Stimulated activated CD4-positive, alpha-beta T cell treated with anti-CD3 and anti-CD28 coated beads, TNF-alpha, amount 100 ng/mL, for 1 hour (primary cell): ENCODE data around the gene CD248.
"Not testable (repeated sequence)": the region's sequence is repeated elsewhere in the genome, so short reads cannot be mapped to it uniquely, and the experiment has no call there.

Experiments
- DNase-seq, 3 donors: peaks; one replicate each; pipeline ENCODE4 v3.0.0-alpha.2; 2020; ENCODE audit warnings: low read depth in 3 of 3, low spot score in 1 of 3

The CD248 gene, protein sequence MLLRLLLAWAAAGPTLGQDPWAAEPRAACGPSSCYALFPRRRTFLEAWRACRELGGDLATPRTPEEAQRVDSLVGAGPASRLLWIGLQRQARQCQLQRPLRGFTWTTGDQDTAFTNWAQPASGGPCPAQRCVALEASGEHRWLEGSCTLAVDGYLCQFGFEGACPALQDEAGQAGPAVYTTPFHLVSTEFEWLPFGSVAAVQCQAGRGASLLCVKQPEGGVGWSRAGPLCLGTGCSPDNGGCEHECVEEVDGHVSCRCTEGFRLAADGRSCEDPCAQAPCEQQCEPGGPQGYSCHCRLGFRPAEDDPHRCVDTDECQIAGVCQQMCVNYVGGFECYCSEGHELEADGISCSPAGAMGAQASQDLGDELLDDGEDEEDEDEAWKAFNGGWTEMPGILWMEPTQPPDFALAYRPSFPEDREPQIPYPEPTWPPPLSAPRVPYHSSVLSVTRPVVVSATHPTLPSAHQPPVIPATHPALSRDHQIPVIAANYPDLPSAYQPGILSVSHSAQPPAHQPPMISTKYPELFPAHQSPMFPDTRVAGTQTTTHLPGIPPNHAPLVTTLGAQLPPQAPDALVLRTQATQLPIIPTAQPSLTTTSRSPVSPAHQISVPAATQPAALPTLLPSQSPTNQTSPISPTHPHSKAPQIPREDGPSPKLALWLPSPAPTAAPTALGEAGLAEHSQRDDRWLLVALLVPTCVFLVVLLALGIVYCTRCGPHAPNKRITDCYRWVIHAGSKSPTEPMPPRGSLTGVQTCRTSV

DNA sequence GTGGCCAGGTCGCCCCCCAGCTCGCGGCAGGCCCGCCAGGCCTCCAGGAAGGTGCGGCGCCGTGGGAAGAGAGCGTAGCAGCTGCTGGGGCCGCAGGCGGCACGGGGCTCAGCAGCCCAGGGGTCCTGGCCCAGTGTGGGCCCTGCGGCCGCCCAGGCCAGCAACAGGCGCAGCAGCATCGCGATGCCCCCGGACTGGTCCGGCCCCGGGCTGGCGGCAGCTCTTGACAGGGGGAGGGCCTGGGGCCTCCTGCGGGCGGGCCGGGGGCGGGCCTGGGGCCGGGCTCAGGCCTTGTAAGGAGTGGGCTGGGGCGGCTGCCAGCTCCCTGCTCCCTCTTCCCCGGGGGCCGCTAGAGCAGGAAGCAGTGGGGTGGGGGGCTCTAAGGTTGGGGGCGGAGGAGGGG lies at the start of gene CD248:
TSS of gene CD248 (minus strand) at position 196 of the 403 bp plus-strand sequence. CDS start at position 179, 17 bp downstream.
- DNase-seq = no peak

DNA sequence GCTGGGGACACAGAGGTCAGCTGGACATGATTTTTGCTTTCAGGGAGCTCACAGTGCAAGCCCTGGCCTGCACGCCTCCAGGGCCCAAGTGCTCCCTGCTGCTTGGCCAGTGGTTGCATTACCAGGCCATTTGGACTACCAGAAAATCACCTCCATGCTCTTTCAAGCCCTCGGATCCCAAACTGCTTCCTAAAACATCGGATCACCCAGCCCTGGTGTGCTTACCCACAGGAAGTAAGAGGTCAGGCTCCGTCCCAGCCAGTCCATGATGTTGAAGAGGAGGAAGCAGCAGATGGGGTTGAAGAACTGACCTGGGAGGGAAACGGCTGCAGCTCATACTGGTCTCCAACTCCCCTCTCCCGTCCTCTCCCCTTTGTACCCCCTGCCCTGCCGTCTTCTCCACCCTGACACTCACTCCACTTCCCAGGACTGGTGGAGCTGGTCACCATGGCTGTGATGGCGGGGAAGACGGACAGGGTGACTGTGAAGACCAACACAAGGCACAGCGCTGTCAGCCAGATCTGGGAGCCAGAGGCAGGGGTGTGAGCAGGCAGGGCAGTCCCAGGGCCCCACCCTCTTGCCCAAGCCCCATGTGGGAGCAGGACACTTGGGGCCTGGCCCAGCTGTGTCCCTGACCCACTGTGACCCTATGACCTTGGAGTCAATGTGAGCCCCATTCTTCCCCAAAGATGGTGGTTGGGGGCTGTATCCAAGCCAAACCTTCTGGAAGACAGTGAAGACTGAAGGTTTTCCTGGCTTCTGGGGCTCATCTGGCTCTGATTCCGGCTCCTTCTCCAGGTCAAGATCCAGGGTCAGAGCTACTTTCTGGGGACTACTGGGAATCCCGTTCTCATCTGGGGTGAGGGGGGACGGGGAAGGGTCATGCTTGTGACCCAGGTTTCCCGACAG lies 49.1 kb upstream of the CD248 start:
- DNase-seq = no peak

DNA sequence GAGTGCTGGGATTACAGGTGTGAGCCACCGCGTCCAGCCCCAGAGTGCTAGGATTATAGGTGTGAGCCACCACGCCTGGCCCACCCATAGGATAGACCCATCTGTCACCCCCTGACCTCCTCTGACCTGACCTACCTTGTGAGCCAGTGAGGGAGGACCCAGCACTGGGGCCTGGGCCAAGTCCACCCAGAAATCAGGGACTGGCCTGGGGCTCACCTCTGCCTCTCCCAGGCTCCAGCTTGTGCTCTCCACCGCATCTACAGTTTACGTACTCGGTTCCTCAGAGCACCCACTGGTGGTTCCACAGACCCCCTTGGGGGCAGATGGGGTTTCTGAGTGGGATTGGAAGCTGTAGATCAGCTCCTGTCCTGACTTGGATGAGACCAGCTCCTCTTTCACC lies 48.3 kb upstream of the CD248 start:
- no peak for DNase-seq

DNA sequence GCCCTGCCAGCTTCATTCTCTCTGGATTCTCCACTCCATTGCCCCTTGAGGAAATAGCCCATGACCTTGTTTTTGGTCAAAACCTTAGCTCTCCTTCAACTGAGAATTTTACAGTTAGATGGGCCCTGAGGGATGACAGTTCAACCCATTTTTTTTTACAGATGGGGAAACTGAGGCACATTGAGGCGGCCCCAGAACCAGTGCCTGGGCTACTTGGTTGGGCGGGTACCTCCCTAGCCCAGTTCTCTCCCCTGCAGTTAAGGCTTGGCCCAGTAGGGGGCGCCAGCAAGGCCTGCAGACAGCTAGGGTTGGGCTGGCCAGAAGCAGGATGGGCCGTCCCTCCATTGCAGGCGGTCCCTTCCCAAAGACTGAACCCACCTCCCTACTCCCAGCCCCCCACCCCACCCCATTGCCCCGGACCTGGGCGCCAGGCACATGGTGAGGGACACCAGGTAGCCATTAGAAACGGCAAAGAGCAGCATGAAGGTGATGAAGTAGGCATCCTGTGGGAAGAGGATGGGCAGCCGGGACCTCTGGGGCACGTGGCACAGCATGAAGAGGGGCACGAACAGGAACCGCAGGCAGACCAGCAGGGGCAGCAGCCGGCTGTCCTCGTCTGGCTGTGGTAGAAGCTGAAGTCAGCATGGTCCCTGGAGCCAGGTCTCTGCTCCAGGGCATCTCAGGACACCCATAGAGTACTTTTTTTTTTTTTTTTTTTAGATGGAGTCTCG lies 47.1 kb upstream of the CD248 start:
- DNase-seq = peak in 1 of 3 donors; percentile 71

DNA sequence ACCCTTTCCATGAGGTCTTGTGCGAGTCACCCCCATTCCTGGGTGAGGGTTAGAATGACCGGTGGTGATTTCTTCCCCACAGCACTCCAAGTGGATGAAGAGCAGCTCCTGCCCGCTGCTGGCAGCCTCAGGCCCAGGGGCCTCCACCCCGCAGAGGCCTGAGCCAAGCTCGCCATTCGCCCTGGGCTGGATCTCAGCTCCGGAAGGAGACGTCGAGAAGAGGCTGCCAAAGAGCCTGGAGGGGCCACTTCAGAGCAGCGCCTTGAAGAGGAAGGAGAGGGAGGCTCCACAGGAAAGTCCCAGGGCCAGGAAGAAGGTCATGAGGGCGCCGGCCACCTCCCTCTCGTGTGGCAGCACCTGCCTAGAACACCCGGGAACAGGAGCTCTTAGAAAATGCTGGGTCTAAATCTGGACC lies 46.4 kb upstream of the CD248 start:
- DNase-seq = no peak

DNA sequence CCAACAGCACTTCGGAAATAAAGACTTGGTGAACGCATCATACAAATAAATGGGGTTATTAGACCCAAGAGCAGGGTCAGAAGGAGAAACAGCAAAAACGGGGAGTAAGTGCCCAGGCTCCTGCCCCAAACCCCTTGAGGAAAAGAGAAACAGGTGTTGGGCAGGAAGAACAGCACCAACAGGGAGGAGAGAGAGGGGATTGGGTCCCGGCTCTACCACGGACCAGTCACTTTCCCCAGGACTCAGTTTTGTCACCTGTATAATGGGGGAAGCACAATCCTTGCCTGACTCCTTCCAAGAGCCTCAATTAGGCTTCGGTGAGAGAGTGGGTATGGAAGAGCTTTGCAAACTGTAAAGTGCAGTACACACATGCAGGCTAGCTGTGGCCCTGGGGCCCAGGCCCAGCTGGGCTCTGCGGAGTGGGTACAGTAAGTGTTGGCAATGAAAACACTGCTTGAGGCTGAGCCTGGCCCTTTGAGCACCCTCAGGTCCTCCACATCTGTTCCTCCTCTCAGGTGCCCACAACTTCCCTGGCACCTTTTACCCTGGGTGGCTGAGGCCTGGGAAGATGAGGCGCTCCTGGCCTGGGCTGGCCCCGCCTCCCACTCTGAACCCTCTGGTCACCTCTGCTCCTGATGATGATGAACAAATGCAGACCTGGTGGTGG lies 45.8 kb upstream of the CD248 start:
- DNase-seq = no peak

DNA sequence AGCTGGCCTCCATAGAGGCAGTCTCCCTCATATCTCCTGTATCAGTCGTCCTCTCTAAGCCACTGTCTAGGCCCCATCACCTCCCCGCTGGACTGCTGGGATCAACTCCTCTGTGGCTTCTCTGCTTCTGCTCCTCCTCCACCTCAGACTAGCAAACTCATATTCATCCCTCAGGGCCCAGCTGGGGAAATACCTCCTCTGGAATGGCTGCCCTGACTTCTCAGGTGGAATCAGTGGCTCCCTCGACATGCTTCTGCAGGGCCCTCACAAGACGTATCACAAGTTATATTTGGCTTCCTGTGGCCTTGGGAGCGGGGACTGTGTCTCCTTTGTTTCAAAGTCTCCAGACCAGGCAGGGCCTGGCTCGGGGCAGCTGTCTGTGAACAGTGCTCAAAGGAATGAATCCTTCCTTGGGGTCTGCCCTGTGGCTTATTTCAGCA lies 44.7 kb upstream of the CD248 start:
- no peak for DNase-seq

DNA sequence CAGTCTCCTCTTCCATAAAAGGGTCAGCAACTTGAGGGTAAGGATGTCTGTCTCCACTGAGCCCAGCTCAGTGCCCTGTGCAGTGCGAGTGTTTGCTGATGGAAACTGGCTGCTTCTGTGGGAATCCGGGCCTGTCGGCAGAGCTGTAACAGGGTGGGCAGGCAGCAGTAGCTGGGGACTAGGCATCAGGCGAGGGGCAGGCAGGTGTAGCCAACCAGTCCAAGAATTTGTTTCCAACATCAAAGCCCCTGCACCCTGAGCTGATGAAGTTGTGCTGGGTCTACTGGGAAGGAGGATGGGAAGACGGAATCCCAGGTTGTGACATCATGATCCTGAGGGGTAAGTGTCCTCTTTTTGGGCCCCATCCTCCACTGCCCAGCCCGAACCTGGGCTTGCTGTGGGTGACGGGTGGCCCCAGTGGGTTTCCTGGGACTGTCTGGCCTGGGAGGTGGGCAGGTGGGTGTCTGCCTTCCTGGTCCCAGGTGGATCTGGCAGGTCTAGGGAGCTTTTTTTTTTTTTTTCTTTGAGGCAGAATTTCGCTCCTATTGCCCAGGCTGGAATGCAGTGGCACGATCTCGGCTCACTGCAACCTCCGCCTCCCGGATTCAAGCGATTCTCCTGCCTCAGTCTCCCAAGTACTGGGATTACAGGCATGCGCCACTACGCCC lies 43.7 kb upstream of the CD248 start:
- DNase-seq = no peak

DNA sequence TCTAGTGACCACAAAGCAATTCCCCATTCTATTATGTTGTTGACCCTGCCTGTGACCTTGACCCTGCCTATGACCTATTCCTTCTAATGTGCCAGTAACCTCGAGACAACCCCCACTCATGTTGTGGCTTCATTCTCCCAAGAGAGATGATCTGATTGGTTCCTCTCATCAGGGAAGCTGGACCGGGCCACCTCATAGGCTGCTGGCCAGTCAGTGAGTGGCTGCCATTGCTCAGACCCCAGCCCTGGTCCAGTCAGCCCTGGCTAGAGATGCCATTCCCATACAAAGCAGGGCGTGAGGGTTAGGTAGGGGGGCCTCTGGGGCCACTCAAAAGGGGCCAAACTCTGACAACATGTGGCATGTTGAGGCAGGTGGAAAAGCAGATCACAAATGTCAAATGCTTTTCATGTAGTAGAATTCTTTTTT lies 42.8 kb upstream of the CD248 start:
- DNase-seq = no peak

DNA sequence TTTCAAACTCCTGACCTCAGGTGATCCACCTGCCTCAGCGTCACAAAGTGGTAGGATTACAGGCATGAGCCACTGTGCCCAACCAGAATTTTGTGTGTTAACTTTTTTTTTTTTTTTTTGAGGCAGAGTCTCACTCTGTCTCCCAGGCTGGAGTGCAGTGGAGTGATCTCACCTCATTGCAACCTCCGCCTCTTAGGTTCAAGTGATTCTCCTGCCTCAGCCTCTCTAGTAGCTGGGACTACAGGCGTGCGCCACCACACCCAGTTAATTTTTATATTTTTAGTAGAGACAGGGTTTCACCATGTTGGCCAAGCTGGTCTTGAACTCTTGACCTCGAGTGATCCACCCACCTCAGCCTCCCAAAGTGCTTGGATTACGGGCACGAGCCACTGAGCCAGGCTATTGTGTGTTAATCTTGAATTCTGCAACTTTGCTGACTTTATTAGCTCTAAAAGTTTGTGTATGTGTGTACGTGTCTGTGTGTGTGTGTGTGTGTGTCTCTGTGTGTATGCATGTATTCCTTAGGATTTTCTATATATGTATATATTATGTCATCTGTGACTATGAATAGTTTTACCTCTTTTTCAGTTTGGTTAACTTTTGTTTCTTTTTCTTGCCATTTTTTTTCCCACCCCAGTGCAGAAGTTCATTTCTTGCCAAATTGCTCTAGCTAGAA lies 33.9 kb upstream of the CD248 start:
- not testable (repeated sequence) for DNase-seq

DNA sequence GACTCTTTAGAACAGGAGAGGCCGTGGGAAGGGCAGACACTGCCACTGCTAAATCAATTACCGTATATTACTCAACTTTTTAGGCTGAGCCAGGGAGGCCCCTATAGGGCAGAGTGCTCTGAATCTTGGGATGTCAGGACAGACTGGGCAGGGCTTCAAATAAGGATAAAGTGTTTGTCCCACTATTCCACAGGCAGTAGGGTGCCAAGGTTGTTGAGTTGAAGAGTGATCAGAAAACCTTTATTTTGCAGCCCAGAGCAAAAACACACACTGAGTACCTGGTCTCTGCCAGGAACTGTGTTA lies 32.2 kb upstream of the CD248 start:
- no peak for DNase-seq

DNA sequence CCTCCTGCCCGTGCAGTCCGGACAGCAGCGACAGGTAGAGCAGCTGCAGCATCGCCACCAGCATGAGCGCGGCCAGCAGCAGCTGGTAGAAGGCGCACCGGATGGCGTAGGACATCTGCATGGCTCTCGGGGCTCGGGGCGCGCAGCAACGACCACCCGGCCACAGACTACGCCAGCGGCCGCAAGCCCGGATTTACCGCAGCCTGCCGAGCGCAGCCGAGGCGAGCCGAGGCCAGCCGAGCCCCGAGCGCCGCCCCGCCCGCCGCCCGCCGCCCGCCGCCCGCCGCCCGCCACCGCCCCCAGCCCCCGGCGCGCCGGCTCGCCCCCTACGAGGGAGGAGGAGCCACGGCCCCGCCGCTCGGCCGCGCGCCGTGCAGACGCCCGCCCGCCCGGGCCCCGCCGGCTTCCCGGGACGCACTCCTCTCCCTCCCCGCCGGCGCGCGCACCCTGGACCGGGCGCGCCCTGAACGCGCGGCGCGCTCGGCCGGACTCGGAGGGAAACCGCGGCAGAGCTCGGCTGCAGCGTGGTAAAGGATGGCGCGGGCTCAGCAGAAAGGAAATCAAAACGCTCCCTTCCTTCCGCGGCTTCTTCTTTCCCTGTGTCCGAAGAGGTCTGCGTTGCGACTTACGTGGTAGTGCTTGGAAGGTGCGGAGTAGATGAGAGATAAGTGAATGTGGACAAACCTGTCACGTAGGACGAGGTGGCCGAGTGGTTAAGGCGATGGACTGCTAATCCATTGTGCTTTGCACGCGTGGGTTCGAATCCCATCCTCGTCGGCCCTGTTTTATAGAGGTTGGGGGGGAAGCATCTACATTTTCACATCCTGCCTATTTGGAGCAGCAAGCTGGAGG lies 30.8 kb upstream of the CD248 start, which contains the start of gene B4GAT1:
TSS of gene B4GAT1 (minus strand) at position 205 of the 852 bp plus-strand sequence. CDS start at position 121, 84 bp downstream.
- DNase-seq = peak; percentile 50 to 80 (median 77)

DNA sequence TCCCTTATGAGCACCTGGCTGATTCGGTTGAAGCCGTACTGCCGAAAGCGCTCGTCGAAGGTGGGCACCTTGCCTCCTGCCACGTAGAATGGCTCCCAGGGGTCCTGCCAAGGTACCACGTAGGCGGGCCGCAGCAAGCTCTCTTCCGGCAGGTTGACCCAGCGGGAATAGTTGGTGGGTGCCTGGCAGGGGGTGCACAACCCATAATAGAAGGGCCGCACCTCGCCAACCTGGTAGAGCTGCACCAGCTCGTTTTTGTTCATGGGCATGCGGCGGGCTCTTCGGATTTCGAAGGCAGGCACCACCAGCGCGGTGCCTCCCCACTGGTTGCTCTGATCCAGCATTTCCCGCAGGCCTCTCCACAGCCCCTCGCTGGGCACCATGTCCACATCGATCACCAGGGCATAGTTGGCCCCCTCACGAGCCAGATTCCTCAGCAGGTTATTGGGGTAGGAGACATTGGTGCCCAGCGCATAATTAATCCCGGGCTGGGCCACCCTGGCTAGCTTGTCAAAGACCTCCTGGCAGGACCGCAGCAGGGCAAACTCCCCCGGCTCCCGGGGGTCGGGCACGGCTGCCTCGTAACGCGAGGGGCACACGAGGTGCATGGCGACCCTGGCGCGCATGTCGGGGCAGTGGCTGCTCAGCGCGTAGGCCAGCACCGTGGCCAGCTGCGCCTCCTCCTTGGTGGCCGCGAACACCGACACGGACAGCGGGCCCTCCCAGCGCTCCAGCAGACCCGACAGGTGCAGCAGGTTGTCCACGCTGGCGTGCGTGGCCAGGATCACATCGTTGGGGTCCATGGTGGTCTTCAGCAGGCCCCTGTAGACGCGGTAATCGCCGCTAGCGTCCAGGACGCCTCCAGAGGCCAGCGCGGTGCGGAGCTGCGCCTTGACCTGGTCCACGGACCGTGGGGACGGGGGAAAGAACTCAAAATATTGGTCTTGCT lies 29.9 kb upstream of the CD248 start:
- no peak for DNase-seq

DNA sequence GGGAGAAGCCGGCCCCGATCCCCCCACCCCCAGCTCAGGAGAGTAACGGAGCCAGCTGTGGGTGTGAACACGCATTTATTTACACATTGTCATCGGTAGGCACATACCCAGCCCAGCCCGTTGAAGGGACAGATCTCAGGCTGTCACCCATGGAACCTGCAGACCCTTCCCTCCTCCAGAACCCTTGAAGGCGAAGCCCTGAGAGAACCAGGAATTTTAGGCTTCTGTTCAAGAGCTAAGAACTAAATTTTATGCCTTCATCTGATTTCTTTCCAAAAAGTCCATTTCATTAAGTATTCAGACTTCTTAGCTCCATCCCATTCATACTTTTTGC lies 28.4 kb upstream of the CD248 start:
- DNase-seq = no peak

DNA sequence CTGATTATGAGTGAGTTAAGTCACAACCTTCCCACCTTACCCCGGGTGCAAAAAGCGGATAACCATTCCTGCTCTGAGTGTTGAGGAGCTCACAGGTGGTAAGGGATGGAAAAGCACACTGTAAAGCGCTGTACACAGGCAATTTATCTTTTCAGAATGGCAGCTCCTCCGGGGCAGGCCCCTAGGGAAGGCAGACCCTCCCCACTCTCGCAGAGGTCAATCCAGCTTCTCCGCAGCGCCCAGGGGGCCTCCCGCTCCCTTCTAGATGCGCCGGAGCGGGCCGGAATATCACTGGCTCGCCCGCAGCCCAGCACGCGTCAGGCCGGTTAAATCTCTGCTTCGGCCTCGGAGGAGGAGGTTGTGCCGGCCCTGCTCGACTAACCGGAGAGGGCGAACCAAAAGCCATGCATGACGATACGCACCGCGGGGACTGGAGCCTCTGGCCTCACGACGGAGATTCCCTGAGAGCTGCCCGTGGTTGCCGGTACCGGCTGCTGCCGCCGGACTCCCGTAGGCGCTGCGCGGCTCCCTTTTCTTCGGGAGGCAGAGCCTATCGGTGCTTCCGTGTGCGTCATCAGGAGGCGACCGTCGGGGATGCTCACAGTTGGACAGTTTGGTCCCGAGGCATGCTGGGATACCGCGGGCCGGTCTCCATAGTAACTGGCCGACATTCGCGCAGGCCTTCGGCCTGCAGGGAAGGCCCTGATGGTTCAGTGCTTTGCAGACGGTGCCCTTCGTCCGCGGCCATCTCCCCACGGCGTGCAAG lies 27.9 kb upstream of the CD248 start, which contains the start of gene BRMS1:
TSS of gene BRMS1 (minus strand) at position 555 of the 766 bp plus-strand sequence. CDS start 2,870 bp downstream, outside the sequence.
- peak; percentile 79 to 89 (median 87) for DNase-seq

DNA sequence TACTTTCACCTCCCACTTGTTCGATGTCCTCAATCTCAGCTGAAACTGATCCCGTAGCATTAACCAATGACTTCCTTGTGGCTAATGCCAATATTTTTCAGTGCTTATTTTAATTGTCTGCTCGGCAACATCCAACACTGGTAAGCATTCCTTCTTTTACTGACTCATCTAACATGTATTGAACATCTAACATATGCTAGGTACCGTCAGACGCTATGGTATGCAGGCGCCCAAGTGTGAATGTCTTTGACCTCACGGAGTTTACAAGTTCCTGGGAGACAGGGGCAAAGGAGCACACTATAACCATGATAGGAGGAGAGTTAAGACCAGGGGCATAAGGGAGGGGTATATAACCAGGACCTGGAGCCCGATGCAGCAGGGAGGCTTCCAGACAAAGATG lies 26.3 kb upstream of the CD248 start:
- no peak for DNase-seq
